ENCODE data around the gene IL6ST.

The IL6ST gene

DNA sequence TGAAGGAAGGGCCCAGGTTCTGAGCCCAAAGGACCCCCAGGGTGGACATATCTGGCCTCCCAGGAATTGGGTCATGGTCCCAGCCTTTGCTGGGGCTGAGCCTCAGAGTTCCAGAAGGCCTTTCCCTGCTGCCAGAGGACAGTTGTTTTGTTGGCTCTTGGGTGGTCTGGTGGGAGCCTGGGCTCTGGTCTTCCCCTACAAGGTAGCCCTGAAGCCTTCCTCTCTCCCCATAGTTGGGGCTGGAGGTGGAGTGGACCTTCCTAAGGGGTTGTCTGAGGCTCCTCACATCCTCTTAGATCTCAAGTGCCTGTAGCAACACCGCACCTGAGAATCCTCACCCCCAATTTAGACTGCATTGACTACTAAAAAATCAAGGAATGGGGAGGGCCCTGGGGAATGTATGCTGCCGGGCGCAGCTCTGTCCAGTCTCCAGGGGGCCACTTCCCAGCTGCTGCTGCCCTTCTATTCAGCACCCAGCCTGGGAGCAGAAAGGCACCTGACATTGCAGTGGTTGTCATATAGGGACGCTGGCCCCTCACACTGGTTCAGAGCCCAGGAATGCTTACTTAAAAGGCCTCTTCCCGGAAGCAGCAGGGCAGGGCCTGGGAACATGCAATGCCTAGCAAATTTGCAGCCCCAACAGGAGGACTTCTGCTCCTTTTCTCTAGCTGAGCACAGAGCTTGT, 77.2 kb downstream of the IL6ST start:
- DNase-seq: no peak

GRCh38 chr5:55916986-55917385, 77.8 kb downstream of the IL6ST start:
- DNase-seq: no peak

- DNase-seq: no peak
These were observed 79.0 kb downstream of the IL6ST start for GRCh38 chr5:55915783-55916182.

DNA sequence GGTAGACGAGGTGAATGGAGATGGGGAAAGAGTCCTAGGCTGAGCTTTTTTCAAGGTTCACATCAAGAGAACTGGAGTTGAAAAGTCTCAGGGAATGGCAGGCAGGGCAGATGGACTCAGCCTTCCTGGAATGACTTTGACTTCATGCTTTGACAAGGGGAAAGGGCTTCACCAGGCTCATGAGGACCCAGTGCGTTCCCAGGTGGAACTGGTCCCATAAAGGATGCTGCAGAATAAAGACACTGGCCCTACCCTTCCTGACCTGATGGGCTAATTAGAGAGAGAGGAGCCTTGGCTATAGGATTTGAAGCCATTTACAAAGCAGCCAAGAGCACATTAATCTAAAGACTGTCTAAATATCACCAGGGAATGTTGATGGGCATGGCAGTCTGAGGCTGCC, 79.8 kb downstream of the IL6ST start:
- no peak for DNase-seq

GRCh38 chr5:55913466-55914413, 81.0 kb downstream of the IL6ST start:
- DNase-seq: no peak

GRCh38 chr5:55911784-55912653, 82.7 kb downstream of the IL6ST start:
- DNase-seq: no peak

GRCh38 chr5:55908804-55909203, 86.0 kb downstream of the IL6ST start:
- DNase-seq: no peak

- no peak for DNase-seq
These were observed 86.8 kb downstream of the IL6ST start for GRCh38 chr5:55907927-55908326.

- DNase-seq: no peak
These were observed 89.5 kb downstream of the IL6ST start for GRCh38 chr5:55905251-55905650.

DNA sequence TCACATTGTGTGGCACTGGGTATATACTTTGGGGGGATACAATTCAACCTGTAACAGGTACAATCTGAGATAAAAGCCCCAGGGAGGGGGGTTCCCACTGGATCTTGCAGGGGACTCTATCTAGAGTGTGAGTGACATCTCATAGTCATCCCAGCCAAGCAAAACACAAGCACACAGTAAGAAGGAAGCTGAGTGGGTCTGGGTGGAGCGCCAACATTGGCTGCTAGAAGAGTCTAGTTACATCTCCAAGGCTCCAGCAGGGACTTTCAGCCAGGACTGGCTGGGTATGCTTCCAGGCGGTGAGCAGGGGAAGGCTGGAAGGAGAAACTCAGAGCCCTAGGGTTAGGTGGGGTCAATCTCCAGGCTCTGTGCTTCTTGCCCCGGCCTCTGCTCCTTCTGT, 90.6 kb downstream of the IL6ST start:
- no peak for DNase-seq

DNA sequence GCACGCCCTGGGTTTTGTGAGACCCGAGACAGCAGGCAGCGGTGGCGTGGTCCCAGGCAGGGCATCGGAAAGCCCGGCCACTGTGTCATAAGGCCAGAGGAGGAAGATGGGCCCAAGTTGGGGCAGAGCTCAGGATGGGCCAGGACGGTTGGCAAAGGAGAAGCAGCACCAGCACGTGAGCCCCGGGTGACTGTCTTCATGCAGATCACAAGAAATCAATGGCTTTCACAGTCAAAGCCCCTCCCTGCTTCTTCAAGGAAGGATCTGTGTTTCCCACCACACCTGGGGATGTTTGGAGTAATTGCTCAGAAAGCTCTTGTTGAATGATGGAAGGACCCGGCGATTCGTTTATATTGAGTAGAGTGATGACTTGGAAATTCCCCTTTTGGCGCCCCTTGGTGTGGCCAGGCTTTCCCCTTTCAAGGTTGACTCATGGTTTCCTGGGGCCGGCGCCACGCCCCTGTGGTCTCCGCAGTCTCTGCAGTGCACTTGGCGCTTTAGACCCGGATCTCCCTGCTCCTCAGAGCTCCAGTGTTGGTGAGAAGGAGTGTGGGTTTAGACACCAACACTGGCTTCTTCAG, 91.6 kb downstream of the IL6ST start:
- DNase-seq: no peak

DNA sequence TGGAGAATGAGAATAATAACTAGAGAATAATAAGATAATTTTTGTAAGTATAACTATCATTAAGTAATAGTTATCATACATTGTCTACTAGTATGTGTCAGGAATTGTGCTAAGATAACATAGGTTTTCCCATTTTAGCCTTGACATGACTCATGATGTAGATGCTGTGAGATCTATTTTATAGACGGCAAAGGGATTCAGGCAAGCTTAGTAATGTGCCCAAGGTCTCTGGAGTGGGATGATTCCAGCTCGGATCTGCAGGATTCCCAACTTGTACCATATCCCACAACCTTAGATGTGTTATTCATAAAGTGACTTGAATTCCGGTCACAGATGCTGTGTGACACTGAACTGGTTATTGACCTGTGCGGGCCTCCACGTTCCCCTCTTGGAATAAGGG, 92.1 kb downstream of the IL6ST start:
- DNase-seq: no peak

- DNase-seq: no peak
These were observed 94.0 kb downstream of the IL6ST start for GRCh38 chr5:55900776-55901175.

DNA sequence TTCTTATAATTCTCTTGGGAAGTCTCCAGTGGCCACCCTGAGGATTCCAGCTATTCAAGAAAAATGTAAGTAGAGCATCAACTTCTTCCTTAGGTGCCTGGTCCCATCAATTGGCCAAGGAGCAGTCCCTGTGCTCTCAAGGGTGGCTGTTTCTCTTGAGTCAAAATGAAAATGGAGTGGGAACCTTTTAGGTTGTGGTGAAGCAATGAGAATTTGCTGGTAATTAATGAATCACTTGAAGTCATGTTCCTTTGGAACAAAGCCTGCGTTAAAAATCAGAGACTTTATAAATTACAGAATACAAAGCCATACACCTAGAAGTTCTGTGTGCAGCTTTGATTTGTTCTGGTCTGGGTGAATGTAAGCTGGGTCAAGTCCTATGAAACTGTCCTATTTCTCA, 94.7 kb downstream of the IL6ST start:
- DNase-seq: no peak

GRCh38 chr5:55899344-55899743, 95.4 kb downstream of the IL6ST start:
- DNase-seq: no peak

DNA sequence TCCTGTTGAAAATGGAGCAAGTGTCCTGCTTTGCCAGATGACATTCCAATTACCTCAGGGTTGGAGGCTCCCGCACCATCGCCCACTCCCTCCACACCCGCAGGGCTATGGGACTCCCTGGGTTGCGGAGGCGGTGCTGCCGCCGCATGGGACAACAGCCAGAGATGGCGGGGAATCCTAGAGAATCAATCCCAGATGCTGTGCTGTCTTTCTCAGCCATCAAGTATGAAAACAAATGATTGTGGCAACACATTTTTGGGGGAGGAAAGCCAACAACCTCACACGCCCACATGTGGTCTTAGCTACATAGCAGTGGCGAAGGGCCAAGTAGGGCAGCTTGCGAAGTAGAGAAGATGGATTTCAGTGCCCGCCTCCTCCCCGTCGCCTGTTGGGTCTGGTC, 96.9 kb downstream of the IL6ST start:
- no peak for DNase-seq

DNA sequence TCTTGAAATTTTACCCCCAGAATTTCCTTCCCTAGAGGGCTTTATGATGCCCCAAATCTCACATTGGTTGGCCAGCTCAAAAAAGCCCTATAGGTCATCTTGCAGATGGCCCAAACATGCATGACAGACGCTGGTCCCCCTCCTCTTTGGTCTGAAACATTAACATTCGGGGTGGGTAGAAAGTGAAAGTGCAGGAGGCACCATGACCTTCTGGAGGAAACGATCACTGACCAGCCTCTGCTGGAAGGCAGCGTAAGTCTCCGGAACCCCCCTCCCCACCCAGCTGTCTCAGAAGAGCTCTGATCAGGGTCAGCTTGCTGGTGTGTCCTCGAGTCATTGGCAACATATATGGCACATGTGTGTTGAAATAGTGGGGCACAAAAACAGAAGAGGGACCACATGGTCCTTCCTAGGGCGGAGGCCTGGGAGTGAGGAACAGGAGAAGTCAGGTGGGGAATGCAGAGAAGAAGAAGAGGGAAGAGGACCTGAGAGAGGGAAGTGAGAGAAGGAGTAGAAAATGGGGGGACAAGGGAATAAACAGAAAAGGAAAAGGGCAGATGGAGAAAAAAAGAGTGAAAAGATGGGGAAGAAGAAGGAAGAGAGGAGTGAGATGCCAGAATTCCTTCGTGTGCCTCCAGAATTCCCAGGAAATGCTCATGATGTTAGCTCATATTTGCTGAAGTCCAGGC, 97.4 kb downstream of the IL6ST start:
- no peak for DNase-seq

DNA sequence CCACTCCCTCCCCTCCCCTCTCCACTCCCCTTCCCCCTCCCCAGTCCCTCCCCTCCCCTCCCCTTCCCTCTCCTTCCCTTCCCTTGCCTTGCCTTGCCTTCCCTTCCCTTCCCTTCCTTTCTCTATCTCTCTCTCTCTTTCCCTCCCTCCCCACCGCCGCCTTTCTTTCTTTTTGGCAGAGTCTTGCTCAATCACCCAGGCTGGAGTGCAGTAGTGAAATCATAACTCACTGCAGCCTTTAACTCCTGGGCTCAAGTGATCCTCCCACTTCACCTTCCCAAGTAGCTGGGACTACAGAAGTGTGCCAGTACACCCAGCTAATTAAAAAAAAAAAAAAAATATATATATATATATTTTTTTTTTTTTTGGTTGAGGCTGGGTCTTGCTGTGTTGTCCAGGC, 98.1 kb downstream of the IL6ST start:
- no peak for DNase-seq

DNA sequence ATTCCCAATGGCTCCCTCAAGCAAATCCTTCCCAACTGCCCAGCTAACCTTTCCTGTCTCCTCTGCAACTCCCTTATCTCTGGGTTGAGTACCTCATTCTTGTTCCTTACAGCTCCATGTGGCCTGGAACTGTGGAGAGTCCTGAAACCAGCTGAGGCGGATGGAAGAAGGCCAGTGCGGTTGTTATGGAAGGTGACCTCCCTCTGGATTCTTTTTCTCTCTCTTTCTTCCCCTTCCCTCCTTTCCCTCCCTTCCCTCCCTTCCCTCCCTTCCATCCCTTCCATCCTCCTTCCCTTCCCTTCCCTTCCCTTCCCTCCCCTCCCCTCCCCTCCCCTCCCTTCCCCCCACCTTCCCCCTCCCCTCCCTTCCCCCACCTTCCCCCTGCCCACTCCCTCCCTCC, 98.5 kb downstream of the IL6ST start:
- no peak for DNase-seq

- no peak for DNase-seq
These were observed 99.4 kb downstream of the IL6ST start for GRCh38 chr5:55895346-55895745.

GRCh38 chr5:55894135-55894534, 100.6 kb downstream of the IL6ST start:
- DNase-seq: no peak

DNA sequence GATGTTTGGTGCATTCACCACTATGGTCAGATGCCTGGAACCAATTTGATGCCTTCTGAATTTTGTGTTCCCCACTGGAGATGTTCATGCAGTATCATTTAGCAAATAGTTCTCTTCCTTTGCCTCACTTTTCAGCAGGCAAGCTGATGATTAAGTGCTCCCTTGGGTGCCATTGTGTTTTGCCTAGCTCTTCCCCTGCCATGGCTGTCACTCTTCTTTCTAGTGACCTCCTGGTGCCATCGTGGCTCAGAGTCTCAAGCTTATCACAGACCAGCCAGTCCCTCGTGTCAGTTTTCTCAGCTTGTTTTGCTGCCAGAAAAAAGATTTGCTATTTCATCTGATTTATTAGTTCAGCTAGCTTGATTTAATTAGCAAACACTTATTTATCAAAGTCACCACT, 102.3 kb downstream of the IL6ST start:
- DNase-seq: no peak
